Activated naive CD4-positive, alpha-beta T cell treated with anti-CD3 and anti-CD28 coated beads, Interleukin-2, amount 10 ng/mL, durations not matched to agents 7 days and 5 days (primary cell): ENCODE data around the gene CDSN.

Source experiments
- CTCF ChIA-PET: fragments of 350-600 bp; sonication (Branson Sonifier 250); formaldehyde crosslinking; loops from one replicate; lab custom pipeline; 2021; ENCODE audit warnings: antibody characterized with exemption; lab: Charles Lee
- DNase-seq: peaks from one replicate; pipeline ENCODE4 v3.0.0-alpha.2; 2020
- H3K27ac Mint-ChIP-seq: one replicate; pipeline ENCODE4 v1.8.0; 2021; ENCODE audit warnings: mild to moderate bottlenecking, moderate library complexity, mixed read lengths
- H3K27me3 Mint-ChIP-seq: one replicate; pipeline ENCODE4 v1.8.0; 2021; ENCODE audit warnings: mild to moderate bottlenecking, mixed read lengths
- H3K36me3 Mint-ChIP-seq: one replicate; pipeline ENCODE4 v1.8.0; 2021; ENCODE audit warnings: mixed read lengths
- H3K4me1 Mint-ChIP-seq: one replicate; pipeline ENCODE4 v1.8.0; 2021; ENCODE audit warnings: mixed read lengths
- H3K4me3 Mint-ChIP-seq: one replicate; pipeline ENCODE4 v1.8.0; 2021; ENCODE audit warnings: mild to moderate bottlenecking, moderate library complexity, mixed read lengths
- H3K9me3 Mint-ChIP-seq: one replicate; pipeline ENCODE4 v1.8.0; 2021; ENCODE audit warnings: mixed read lengths

Gene CDSN

GRCh38 chr6:31118178-31118577, 2.1 kb downstream of the CDSN start:
- Mint-ChIP-seq H3K36me3 (no peaks in the 10 kb centered on the region), H3K27ac (no peak overlapping the region), H3K4me1 (no peaks in the 10 kb centered on the region), H3K9me3 (no peaks in the 10 kb centered on the region), H3K4me3 (no peak overlapping the region), H3K27me3 (peaks cover 59% of the 10 kb centered on the region)
- DNase-seq: no peak
- CTCF ChIA-PET: interaction anchor here (0.5 to 1.4 kb wide), 2 partner anchors 9 to 39 kb away, joined by 3 read pairs; no protein-coding TSS in a partner anchor

- no peak overlapping the region for H3K4me3 Mint-ChIP-seq
- CTCF ChIA-PET: interaction anchor here (1.0 to 1.2 kb wide), 2 partner anchors 10 to 13 kb away, joined by 4 read pairs; no protein-coding TSS in a partner anchor
- H3K36me3 Mint-ChIP-seq: no peaks in the 10 kb centered on the region
- no peaks in the 10 kb centered on the region for H3K9me3 Mint-ChIP-seq
- no peak for DNase-seq
- no peaks in the 10 kb centered on the region for H3K4me1 Mint-ChIP-seq
- H3K27me3 Mint-ChIP-seq: peaks cover 63% of the 10 kb centered on the region
- H3K27ac Mint-ChIP-seq: no peak overlapping the region
Measured at GRCh38 chr6:31116661-31117385, 3.4 kb downstream of the CDSN start.

- CTCF ChIA-PET: interaction anchor here (1.0 to 1.2 kb wide), 2 partner anchors 11 to 14 kb away, joined by 3 to 4 read pairs; no protein-coding TSS in a partner anchor
- Mint-ChIP-seq H3K4me3 (no peak overlapping the region), H3K27me3 (peaks cover 63% of the 10 kb centered on the region), H3K27ac (no peak overlapping the region), H3K36me3 (no peaks in the 10 kb centered on the region), H3K4me1 (no peaks in the 10 kb centered on the region), H3K9me3 (no peaks in the 10 kb centered on the region)
- no peak for DNase-seq
Measured at GRCh38 chr6:31115941-31116560, 4.2 kb downstream of the CDSN start.

GRCh38 chr6:31114970-31115849, 5.0 kb downstream of the CDSN start:
- H3K9me3 Mint-ChIP-seq: no peaks in the 10 kb centered on the region
- peaks cover 70% of the 10 kb centered on the region for H3K27me3 Mint-ChIP-seq
- no peak overlapping the region for H3K4me3 Mint-ChIP-seq
- H3K36me3 Mint-ChIP-seq: no peaks in the 10 kb centered on the region
- no peak for DNase-seq
- no peaks in the 10 kb centered on the region for H3K4me1 Mint-ChIP-seq
- CTCF ChIA-PET: interaction anchor here (1.0 to 1.2 kb wide), 2 partner anchors 12 to 15 kb away, joined by 3 to 4 read pairs; no protein-coding TSS in a partner anchor
- H3K27ac Mint-ChIP-seq: no peak overlapping the region

GRCh38 chr6:31114541-31114878, 5.7 kb downstream of the CDSN start, which contains the start of gene PSORS1C1:
Gene PSORS1C1, plus strand, starts transcription at chr6:31114800. Its CDS starts 14,833 bp downstream, at chr6:31129633.
- Mint-ChIP-seq H3K27me3 (peaks cover 77% of the 10 kb centered on the region), H3K36me3 (no peaks in the 10 kb centered on the region), H3K4me1 (no peaks in the 10 kb centered on the region), H3K9me3 (no peaks in the 10 kb centered on the region), H3K4me3 (no peak within 1 kb of the TSS), H3K27ac (no peak within 1 kb of the TSS)
- no peak for DNase-seq
- CTCF ChIA-PET: interaction anchor here (1.3 kb wide), 1 partner anchor 14 kb away, joined by 4 read pairs; no protein-coding TSS in a partner anchor

GRCh38 chr6:31113861-31114540, 6.2 kb downstream of the CDSN start:
- no peak overlapping the region for H3K4me3 Mint-ChIP-seq
- H3K27me3 Mint-ChIP-seq: peaks cover 74% of the 10 kb centered on the region
- no peak for DNase-seq
- H3K9me3 Mint-ChIP-seq: no peaks in the 10 kb centered on the region
- H3K4me1 Mint-ChIP-seq: no peaks in the 10 kb centered on the region
- no peaks in the 10 kb centered on the region for H3K36me3 Mint-ChIP-seq
- no peak overlapping the region for H3K27ac Mint-ChIP-seq
- CTCF ChIA-PET: interaction anchor here (1.2 to 1.3 kb wide), 2 partner anchors 11 to 14 kb away, joined by 3 to 4 read pairs; no protein-coding TSS in a partner anchor

- no peak within 1 kb of the TSS for H3K27ac Mint-ChIP-seq
- no peaks in the 10 kb centered on the region for H3K4me1 Mint-ChIP-seq
- DNase-seq: no peak
- H3K36me3 Mint-ChIP-seq: no peaks in the 10 kb centered on the region
- CTCF ChIA-PET: interaction anchor here (1.2 kb wide), 1 partner anchor 10 kb away, joined by 5 read pairs; no protein-coding TSS in a partner anchor
- no peaks in the 10 kb centered on the region for H3K9me3 Mint-ChIP-seq
- no peak within 1 kb of the TSS for H3K4me3 Mint-ChIP-seq
- H3K27me3 Mint-ChIP-seq: peaks cover 63% of the 10 kb centered on the region
Measured at GRCh38 chr6:31112478-31112877, 7.8 kb downstream of the CDSN start, which contains the start of gene C6orf15. Gene C6orf15, minus strand, starts transcription at chr6:31112575. Its CDS starts 20 bp downstream, at chr6:31112555.

GRCh38 chr6:31111712-31112111, 8.5 kb downstream of the CDSN start:
- CTCF ChIA-PET: interaction anchor here (1.2 kb wide), 1 partner anchor 9 kb away, joined by 5 read pairs; no protein-coding TSS in a partner anchor
- H3K36me3 Mint-ChIP-seq: no peaks in the 10 kb centered on the region

GRCh38 chr6:31110825-31111582, 9.2 kb downstream of the CDSN start:
- DNase-seq: no peak
- H3K4me1 Mint-ChIP-seq: no peaks in the 10 kb centered on the region
- H3K4me3 Mint-ChIP-seq: no peak overlapping the region
- CTCF ChIA-PET: interaction anchor here (0.6 to 1.2 kb wide), 2 partner anchors 8 to 12 kb away, joined by 3 to 5 read pairs; no protein-coding TSS in a partner anchor
- no peaks in the 10 kb centered on the region for H3K9me3 Mint-ChIP-seq
- H3K27ac Mint-ChIP-seq: no peak overlapping the region
- no peaks in the 10 kb centered on the region for H3K36me3 Mint-ChIP-seq
- peaks cover 63% of the 10 kb centered on the region for H3K27me3 Mint-ChIP-seq

More at GRCh38 chr6:31111712-31112111, 8.5 kb downstream of the CDSN start:
- no peaks in the 10 kb centered on the region for H3K9me3 Mint-ChIP-seq
- no peak overlapping the region for H3K4me3 Mint-ChIP-seq
- no peak overlapping the region for H3K27ac Mint-ChIP-seq
- DNase-seq: no peak
- peaks cover 63% of the 10 kb centered on the region for H3K27me3 Mint-ChIP-seq
- H3K4me1 Mint-ChIP-seq: no peaks in the 10 kb centered on the region

GRCh38 chr6:31107052-31107451, 13.2 kb downstream of the CDSN start:
- Mint-ChIP-seq H3K27ac (no peak overlapping the region), H3K36me3 (no peaks in the 10 kb centered on the region), H3K4me1 (peaks cover 3% of the 10 kb centered on the region), H3K27me3 (peaks cover 42% of the 10 kb centered on the region), H3K9me3 (no peaks in the 10 kb centered on the region), H3K4me3 (no peak overlapping the region)
- DNase-seq: no peak
- CTCF ChIA-PET: no interaction called here

GRCh38 chr6:31103136-31103535, 17.1 kb downstream of the CDSN start:
- H3K4me1 Mint-ChIP-seq: peaks cover 3% of the 10 kb centered on the region

GRCh38 chr6:31098449-31098938, 21.8 kb downstream of the CDSN start:
- H3K27me3 Mint-ChIP-seq: peaks cover 14% of the 10 kb centered on the region
- no peak overlapping the region for H3K27ac Mint-ChIP-seq
- peaks cover 3% of the 10 kb centered on the region for H3K36me3 Mint-ChIP-seq
- no peaks in the 10 kb centered on the region for H3K9me3 Mint-ChIP-seq
- no peak overlapping the region for H3K4me3 Mint-ChIP-seq
- H3K4me1 Mint-ChIP-seq: peaks cover 36% of the 10 kb centered on the region
- DNase-seq: no peak
- CTCF ChIA-PET: no interaction called here

More at GRCh38 chr6:31103136-31103535, 17.1 kb downstream of the CDSN start:
- Mint-ChIP-seq H3K4me3 (no peak overlapping the region), H3K27ac (no peak overlapping the region), H3K27me3 (peaks cover 24% of the 10 kb centered on the region), H3K9me3 (no peaks in the 10 kb centered on the region), H3K36me3 (no peaks in the 10 kb centered on the region)
- no peak for DNase-seq
- CTCF ChIA-PET: interaction anchor here (0.6 to 1.5 kb wide), 5 partner anchors 9 to 243 kb away, joined by 3 to 5 read pairs (median 4); partner anchors contain the start of gene C6orf15
